ENCODE measurements around the gene CDH13. TPM values are rescaled to one million over a fixed set of nuclear protein-coding genes. Genes with fewer than 3 reads are reported as not detected.

Gene CDH13
- total and polyA plus RNA-seq, 4 donors = 58.9 to 265 (median 158) TPM

GRCh38 chr16:83568345-83568744 is 941.6 kb downstream of the CDH13 start:
- Histone ChIP-seq H3K27ac (ENCODE audit: low read depth in 1 of 2, low read length in 2 of 2) (no peak overlapping the region), H3K36me3 (ENCODE audit: control insufficient read depth in 1 of 2, insufficient read depth in 2 of 2, low read length in 1 of 2) (peaks cover 0 to 2% of the 10 kb centered on the region in 2 donors), H3K4me1 (ENCODE audit: control insufficient read depth in 1 of 2, insufficient read depth in 2 of 2, low read length in 2 of 2) (no peaks in the 10 kb centered on the region), H3K27me3 (ENCODE audit: control insufficient read depth in 1 of 2, insufficient read depth in 2 of 2, low read length in 1 of 2) (no peaks in the 10 kb centered on the region), H3K9me3 (ENCODE audit: control insufficient read depth, low read length) (no peaks in the 10 kb centered on the region), H3K4me3 (ENCODE audit: low read length in 2 of 2) (no peak overlapping the region)
- no peak for DNase-seq
- ATAC-seq (ENCODE audit: low FRiP score) = no peak
- intact Hi-C loops (cut with DNase I) = no loop called here
- WGBS, 2 donors = 48 to 61% methylated on average over 7 of the region's 7 CpGs

GRCh38 chr16:83574388-83574787 is 947.6 kb downstream of the CDH13 start:
- Histone ChIP-seq H3K27me3 (ENCODE audit: control insufficient read depth in 1 of 2, insufficient read depth in 2 of 2, low read length in 1 of 2) (no peaks in the 10 kb centered on the region), H3K9me3 (ENCODE audit: control insufficient read depth, low read length) (peaks cover 1% of the 10 kb centered on the region), H3K4me1 (ENCODE audit: control insufficient read depth in 1 of 2, insufficient read depth in 2 of 2, low read length in 2 of 2) (no peaks in the 10 kb centered on the region), H3K36me3 (ENCODE audit: control insufficient read depth in 1 of 2, insufficient read depth in 2 of 2, low read length in 1 of 2) (no peaks in the 10 kb centered on the region), H3K27ac (ENCODE audit: low read depth in 1 of 2, low read length in 2 of 2) (no peak overlapping the region), H3K4me3 (ENCODE audit: low read length in 2 of 2) (no peak overlapping the region)
- WGBS, 2 donors = 81 to 88% methylated on average over 6 of the region's 6 CpGs
- ATAC-seq (ENCODE audit: low FRiP score) = no peak
- intact Hi-C loops (cut with DNase I) = no loop called here
- DNase-seq = no peak

GRCh38 chr16:83577078-83577745 is 950.4 kb downstream of the CDH13 start:
- Histone ChIP-seq H3K27me3 (ENCODE audit: control insufficient read depth in 1 of 2, insufficient read depth in 2 of 2, low read length in 1 of 2) (no peaks in the 10 kb centered on the region), H3K27ac (ENCODE audit: low read depth in 1 of 2, low read length in 2 of 2) (no peak overlapping the region), H3K4me3 (ENCODE audit: low read length in 2 of 2) (no peak overlapping the region), H3K9me3 (ENCODE audit: control insufficient read depth, low read length) (peaks cover 1% of the 10 kb centered on the region), H3K36me3 (ENCODE audit: control insufficient read depth in 1 of 2, insufficient read depth in 2 of 2, low read length in 1 of 2) (no peaks in the 10 kb centered on the region), H3K4me1 (ENCODE audit: control insufficient read depth in 1 of 2, insufficient read depth in 2 of 2, low read length in 2 of 2) (no peaks in the 10 kb centered on the region)
- ATAC-seq (ENCODE audit: low FRiP score) = no peak
- DNase-seq = no peak
- intact Hi-C loops (cut with DNase I) = no loop called here
- WGBS, 2 donors = 88% methylated on average over 7 of the region's 7 CpGs

DNA sequence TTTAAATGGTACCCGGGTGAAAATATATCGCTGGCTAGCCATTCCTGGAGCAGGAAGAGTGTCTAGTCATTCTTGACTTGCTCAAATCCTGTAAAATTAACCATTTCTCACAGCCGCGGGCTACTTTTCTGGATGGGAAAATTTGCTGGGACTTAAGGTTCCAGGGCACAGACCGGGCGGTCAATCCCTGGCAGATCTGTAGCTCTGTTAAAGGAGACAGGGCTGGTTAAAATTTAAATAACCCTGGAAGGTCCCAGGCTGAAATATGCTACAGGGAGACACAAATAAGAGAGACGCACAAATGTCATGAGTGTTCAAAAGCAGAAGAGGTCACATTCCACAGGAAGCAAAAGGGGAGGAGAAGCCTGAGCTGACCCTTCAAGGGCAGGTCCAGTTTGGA is 951.4 kb downstream of the CDH13 start:
- H3K4me1 ChIP-seq (ENCODE audit: control insufficient read depth in 1 of 2, insufficient read depth in 2 of 2, low read length in 2 of 2) = no peaks in the 10 kb centered on the region
- DNase-seq = no peak
- whole genome bisulfite sequencing, 2 donors = 83 to 93% methylated on average over 7 of the region's 7 CpGs

GRCh38 chr16:83579027-83579426 is 952.3 kb downstream of the CDH13 start:
- Histone ChIP-seq H3K36me3 (ENCODE audit: control insufficient read depth in 1 of 2, insufficient read depth in 2 of 2, low read length in 1 of 2) (no peaks in the 10 kb centered on the region), H3K9me3 (ENCODE audit: control insufficient read depth, low read length) (peaks cover 1% of the 10 kb centered on the region), H3K4me1 (ENCODE audit: control insufficient read depth in 1 of 2, insufficient read depth in 2 of 2, low read length in 2 of 2) (no peaks in the 10 kb centered on the region), H3K4me3 (ENCODE audit: low read length in 2 of 2) (no peak overlapping the region), H3K27ac (ENCODE audit: low read depth in 1 of 2, low read length in 2 of 2) (no peak overlapping the region), H3K27me3 (ENCODE audit: control insufficient read depth in 1 of 2, insufficient read depth in 2 of 2, low read length in 1 of 2) (no peaks in the 10 kb centered on the region)
- ATAC-seq (ENCODE audit: low FRiP score) (no peak), DNase-seq (no peak)
- WGBS, 2 donors = 76 to 79% methylated on average over 1 of the region's 1 CpG
- intact Hi-C loops (cut with DNase I) = no loop called here

More for the DNA sequence above, 951.4 kb downstream of the CDH13 start:
- intact Hi-C loops (cut with DNase I) = no loop called here
- H3K36me3 ChIP-seq (ENCODE audit: control insufficient read depth in 1 of 2, insufficient read depth in 2 of 2, low read length in 1 of 2) = no peaks in the 10 kb centered on the region
- peaks cover 1% of the 10 kb centered on the region for H3K9me3 ChIP-seq (ENCODE audit: control insufficient read depth, low read length)
- no peak overlapping the region for H3K27ac ChIP-seq (ENCODE audit: low read depth in 1 of 2, low read length in 2 of 2)
- no peaks in the 10 kb centered on the region for H3K27me3 ChIP-seq (ENCODE audit: control insufficient read depth in 1 of 2, insufficient read depth in 2 of 2, low read length in 1 of 2)
- no peak overlapping the region for H3K4me3 ChIP-seq (ENCODE audit: low read length in 2 of 2)
- ATAC-seq (ENCODE audit: low FRiP score) = no peak

DNA sequence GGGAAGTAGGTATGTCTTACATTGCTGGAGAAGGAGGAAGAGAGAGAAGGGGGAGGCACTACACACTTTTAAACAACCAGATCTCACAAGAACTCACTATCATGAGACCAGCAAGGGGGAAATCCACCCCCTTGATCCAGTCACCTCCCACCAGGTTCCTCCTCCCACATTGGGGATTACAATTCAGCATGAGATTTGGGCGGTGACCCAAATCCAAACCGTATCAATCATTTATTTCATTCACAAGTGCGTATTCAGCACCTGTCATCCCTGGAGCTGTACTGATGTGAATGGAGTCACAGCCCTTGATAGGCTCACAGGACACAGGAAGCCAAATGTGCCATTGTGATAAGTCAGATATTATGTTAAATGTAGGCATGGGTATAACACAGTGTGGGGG is 952.7 kb downstream of the CDH13 start:
- Histone ChIP-seq H3K9me3 (ENCODE audit: control insufficient read depth, low read length) (peaks cover 1% of the 10 kb centered on the region), H3K27ac (ENCODE audit: low read depth in 1 of 2, low read length in 2 of 2) (no peak overlapping the region), H3K36me3 (ENCODE audit: control insufficient read depth in 1 of 2, insufficient read depth in 2 of 2, low read length in 1 of 2) (no peaks in the 10 kb centered on the region), H3K27me3 (ENCODE audit: control insufficient read depth in 1 of 2, insufficient read depth in 2 of 2, low read length in 1 of 2) (no peaks in the 10 kb centered on the region), H3K4me1 (ENCODE audit: control insufficient read depth in 1 of 2, insufficient read depth in 2 of 2, low read length in 2 of 2) (no peaks in the 10 kb centered on the region), H3K4me3 (ENCODE audit: low read length in 2 of 2) (no peak overlapping the region)
- WGBS, 2 donors = 70 to 73% methylated on average over 3 of the region's 3 CpGs
- ATAC-seq (ENCODE audit: low FRiP score) (no peak), DNase-seq (no peak)
- intact Hi-C loops (cut with DNase I) = no loop called here

DNA sequence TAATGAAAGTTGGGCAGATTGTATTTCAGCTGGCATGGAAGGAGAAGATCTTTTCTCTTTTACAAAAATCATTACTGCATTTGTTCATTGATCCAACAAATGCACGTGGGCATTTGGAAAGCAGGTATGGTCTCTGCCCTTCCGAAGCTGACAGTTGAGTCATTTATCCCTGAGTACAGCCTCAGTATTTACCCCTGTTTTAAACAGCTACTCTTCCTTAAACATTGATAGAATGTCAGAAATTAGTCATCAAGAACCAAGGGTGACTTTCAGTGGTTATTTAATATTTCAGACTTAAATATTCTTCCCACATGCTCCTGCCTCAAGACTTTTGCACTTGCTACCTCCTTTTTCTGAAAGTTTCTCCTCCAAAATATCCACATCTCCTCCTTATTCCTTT is 954.3 kb downstream of the CDH13 start:
- Histone ChIP-seq H3K9me3 (ENCODE audit: control insufficient read depth, low read length) (no peaks in the 10 kb centered on the region), H3K27me3 (ENCODE audit: control insufficient read depth in 1 of 2, insufficient read depth in 2 of 2, low read length in 1 of 2) (no peaks in the 10 kb centered on the region), H3K4me1 (ENCODE audit: control insufficient read depth in 1 of 2, insufficient read depth in 2 of 2, low read length in 2 of 2) (no peaks in the 10 kb centered on the region), H3K4me3 (ENCODE audit: low read length in 2 of 2) (no peak overlapping the region), H3K36me3 (ENCODE audit: control insufficient read depth in 1 of 2, insufficient read depth in 2 of 2, low read length in 1 of 2) (no peaks in the 10 kb centered on the region), H3K27ac (ENCODE audit: low read depth in 1 of 2, low read length in 2 of 2) (no peak overlapping the region)
- intact Hi-C loops (cut with DNase I) = no loop called here
- ATAC-seq (ENCODE audit: low FRiP score) = no peak
- no peak for DNase-seq
- 89 to 94% methylated on average over 2 of the region's 2 CpGs for WGBS, 2 donors

- Histone ChIP-seq H3K36me3 (ENCODE audit: control insufficient read depth in 1 of 2, insufficient read depth in 2 of 2, low read length in 1 of 2) (no peaks in the 10 kb centered on the region), H3K4me1 (ENCODE audit: control insufficient read depth in 1 of 2, insufficient read depth in 2 of 2, low read length in 2 of 2) (no peaks in the 10 kb centered on the region), H3K27me3 (ENCODE audit: control insufficient read depth in 1 of 2, insufficient read depth in 2 of 2, low read length in 1 of 2) (no peaks in the 10 kb centered on the region), H3K27ac (ENCODE audit: low read depth in 1 of 2, low read length in 2 of 2) (no peak overlapping the region), H3K4me3 (ENCODE audit: low read length in 2 of 2) (no peak overlapping the region), H3K9me3 (ENCODE audit: control insufficient read depth, low read length) (no peaks in the 10 kb centered on the region)
- intact Hi-C loops (cut with DNase I) = no loop called here
- DNase-seq (no peak), ATAC-seq (ENCODE audit: low FRiP score) (no peak)
- 84 to 89% methylated on average over 5 of the region's 5 CpGs for WGBS, 2 donors
Observed at GRCh38 chr16:83581994-83582747, 955.4 kb downstream of the CDH13 start.

GRCh38 chr16:83586036-83586435 is 959.3 kb downstream of the CDH13 start:
- 82 to 87% methylated on average over 13 of the region's 13 CpGs for WGBS, 2 donors
- intact Hi-C loops (cut with DNase I) = no loop called here
- no peaks in the 10 kb centered on the region for H3K9me3 ChIP-seq (ENCODE audit: control insufficient read depth, low read length)

More at GRCh38 chr16:83586036-83586435, 959.3 kb downstream of the CDH13 start:
- DNase-seq (no peak), ATAC-seq (ENCODE audit: low FRiP score) (no peak)
- no peak overlapping the region for H3K4me3 ChIP-seq (ENCODE audit: low read length in 2 of 2)
- no peaks in the 10 kb centered on the region for H3K36me3 ChIP-seq (ENCODE audit: control insufficient read depth in 1 of 2, insufficient read depth in 2 of 2, low read length in 1 of 2)
- no peaks in the 10 kb centered on the region for H3K27me3 ChIP-seq (ENCODE audit: control insufficient read depth in 1 of 2, insufficient read depth in 2 of 2, low read length in 1 of 2)
- H3K4me1 ChIP-seq (ENCODE audit: control insufficient read depth in 1 of 2, insufficient read depth in 2 of 2, low read length in 2 of 2) = no peaks in the 10 kb centered on the region
- H3K27ac ChIP-seq (ENCODE audit: low read depth in 1 of 2, low read length in 2 of 2) = no peak overlapping the region
